ENCODE results near the gene GMPPA. TPM values are rescaled to one million over a fixed set of nuclear protein-coding genes. Genes with fewer than 3 reads are reported as not detected.
A peak's percentile ranks its signal among the peaks of the same experiment; 100 is the strongest.

Gene GMPPA
- total RNA-seq, 1 experiment from 2014 or later = 78.1 TPM

DNA sequence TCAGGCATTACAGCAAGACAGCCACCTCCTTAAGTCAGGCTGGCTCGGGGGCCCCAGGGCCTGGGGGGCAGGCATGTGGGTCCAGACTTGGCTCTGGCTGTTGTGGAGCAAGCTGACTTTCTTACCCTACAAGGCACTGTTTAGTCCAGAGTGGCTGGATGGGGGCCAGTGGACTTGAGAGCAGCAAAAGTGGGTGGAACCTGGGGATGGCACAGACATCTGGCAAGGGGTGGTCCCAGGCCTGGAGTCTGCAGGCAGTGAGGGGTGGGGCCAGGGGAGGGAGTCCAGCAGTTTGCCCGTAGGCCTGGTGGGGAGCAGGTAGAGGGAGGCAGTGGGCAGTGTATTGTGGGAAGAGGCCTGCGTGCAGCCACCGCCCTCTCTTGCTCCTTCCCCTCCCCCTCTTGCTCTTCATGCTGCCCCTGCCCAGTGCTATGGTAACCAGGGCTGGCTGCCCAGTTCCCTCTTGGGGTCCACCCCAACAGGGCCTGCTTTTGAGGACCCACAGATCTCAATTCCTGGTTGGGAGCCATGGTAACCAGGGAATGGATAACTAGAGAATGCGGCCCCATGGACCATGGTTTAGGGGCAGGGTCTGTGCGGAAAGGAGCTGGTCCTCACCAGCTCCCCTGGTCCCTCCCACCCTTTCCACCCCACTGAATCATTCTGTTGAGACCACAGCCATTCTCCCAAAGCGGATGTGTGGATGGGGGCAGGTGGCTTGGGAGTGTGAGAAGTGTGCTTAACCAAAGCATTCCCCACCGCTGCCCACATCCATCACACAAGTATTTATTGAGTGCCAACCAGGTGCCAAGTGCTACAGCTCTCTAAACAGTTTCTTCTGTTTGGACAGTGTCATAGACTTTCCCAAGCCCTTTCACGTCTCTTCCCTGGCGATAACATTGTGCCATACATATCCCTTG lies 44.8 kb upstream of the GMPPA start:
- Histone ChIP-seq H3K4me3 (ENCODE audit: low read length) (peak overlapping the region; percentile 47), H3K36me3 (ENCODE audit: low read depth, low read length) (peaks cover 2% of the 10 kb centered on the region; the same call in 1 of the 2 replicates), H3K27ac (ENCODE audit: low read length) (peak overlapping the region; percentile 92), H3K79me2 (ENCODE audit: low read length) (no peaks in the 10 kb centered on the region), H3K4me1 (ENCODE audit: insufficient read depth, low read length) (peaks cover 56% of the 10 kb centered on the region), H2AFZ (ENCODE audit: low read length) (peak overlapping the region; percentile 73), H3K4me2 (ENCODE audit: low read length) (peak overlapping the region; percentile 78), H3K27me3 (ENCODE audit: low read length) (no peaks in the 10 kb centered on the region), H3F3A (ENCODE audit: low read length, unreplicated experiment) (no peaks in the 10 kb centered on the region), H3K9me3 (ENCODE audit: low read length) (no peaks in the 10 kb centered on the region), H3K9me2 (replicated peaks; ENCODE audit: low read length) (no peaks in the 10 kb centered on the region), H3K9ac (ENCODE audit: low read length) (peak overlapping the region; percentile 62), H4K20me1 (ENCODE audit: low read length) (no peaks in the 10 kb centered on the region)
- CTCF ChIA-PET = interaction anchor here (0.7 to 1.1 kb wide), 3 partner anchors 51 to 76 kb away, joined by 3 to 9 read pairs (median 7); partner anchors contain the start of gene DNPEP
- BruUV-seq (replicated peaks) = no TSS peak
- peak; percentile 14 for ATAC-seq
- intact Hi-C loops (cut with micrococcal nuclease) = loop anchor here (2.0 kb wide), 1 partner anchor 51 kb away; no protein-coding TSS in a partner anchor
- no peak for TF ChIP-seq EZH2phosphoT487 (IDR thresholded peaks at IDR 0.05; ENCODE audit: borderline replicate concordance, low read length)
- no peak for TF ChIP-seq EZH2 (IDR thresholded peaks at IDR 0.05; ENCODE audit: low read length, unreplicated experiment)
- TF ChIP-seq CTCF (conservative IDR thresholded peaks at IDR 0.05; ENCODE audit: low read depth, low read length) = no peak
- peak; percentile 78 for DNase-seq
- POLR2A ChIA-PET (ENCODE audit: unreplicated experiment) = interaction anchor here (1.3 to 1.7 kb wide), 2 partner anchors 12 to 44 kb away, joined by 4 to 11 read pairs; no protein-coding TSS in a partner anchor

GRCh38 chr2:219455581-219455980 lies 43.1 kb upstream of the GMPPA start:
- Histone ChIP-seq H4K20me1 (ENCODE audit: low read length) (no peaks in the 10 kb centered on the region), H3K9me3 (ENCODE audit: low read length) (no peaks in the 10 kb centered on the region), H3K27me3 (ENCODE audit: low read length) (no peaks in the 10 kb centered on the region), H3K4me1 (ENCODE audit: insufficient read depth, low read length) (peaks cover 48% of the 10 kb centered on the region), H3K4me3 (ENCODE audit: low read length) (no peak overlapping the region), H3K9ac (ENCODE audit: low read length) (no peak overlapping the region), H3K4me2 (ENCODE audit: low read length) (no peak overlapping the region), H3K36me3 (ENCODE audit: low read depth, low read length) (peaks cover 2% of the 10 kb centered on the region; the same call in 1 of the 2 replicates), H2AFZ (ENCODE audit: low read length) (no peak overlapping the region), H3F3A (ENCODE audit: low read length, unreplicated experiment) (no peaks in the 10 kb centered on the region), H3K27ac (ENCODE audit: low read length) (no peak overlapping the region), H3K9me2 (replicated peaks; ENCODE audit: low read length) (no peaks in the 10 kb centered on the region), H3K79me2 (ENCODE audit: low read length) (no peaks in the 10 kb centered on the region)
- TF ChIP-seq CTCF (conservative IDR thresholded peaks at IDR 0.05; ENCODE audit: low read depth, low read length) = no peak
- no peak for TF ChIP-seq EZH2 (IDR thresholded peaks at IDR 0.05; ENCODE audit: low read length, unreplicated experiment)
- no peak for TF ChIP-seq EZH2phosphoT487 (IDR thresholded peaks at IDR 0.05; ENCODE audit: borderline replicate concordance, low read length)
- ChIA-PET POLR2A (ENCODE audit: unreplicated experiment) (no interaction called here), CTCF (interaction anchor here (0.6 to 0.7 kb wide), 2 partner anchors 19 to 40 kb away, joined by 3 read pairs; no protein-coding TSS in a partner anchor)
- intact Hi-C loops (cut with micrococcal nuclease) = no loop called here
- DNase-seq (no peak), ATAC-seq (no peak)
- BruUV-seq (replicated peaks) = no TSS peak

All from PC-3 (cell line).